HG02759 (cell line): ENCODE data around the gene NME3.

Experiments used
- ATAC-seq: cut with Tn5 transposase; IDR thresholded peaks from one replicate; pipeline ENCODE4 v1.9.1; 2021; ENCODE audit warnings: mild to moderate bottlenecking, moderate library complexity; ENCODE audit not compliant: unreplicated experiment

Gene NME3

DNA sequence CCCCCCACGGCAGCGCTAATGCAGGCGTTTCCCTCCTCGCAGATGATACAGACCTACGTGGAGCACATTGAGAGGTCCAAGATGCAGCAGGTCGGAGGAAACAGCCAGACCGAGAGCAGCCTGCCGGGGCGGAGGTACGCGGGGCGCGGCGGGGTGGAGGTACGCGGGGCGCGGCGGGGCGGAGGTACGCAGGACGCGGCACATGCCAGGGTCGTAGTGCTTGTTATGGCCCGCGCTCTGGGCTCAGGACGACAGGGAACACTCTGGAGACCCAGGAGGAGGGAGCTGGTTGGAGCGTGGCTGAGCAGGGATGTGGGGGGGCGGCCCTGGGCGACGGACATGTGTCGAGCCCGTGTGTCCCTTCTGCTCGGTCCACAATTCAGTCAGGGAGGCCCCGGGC, 41.9 kb downstream of the NME3 start:
- no peak for ATAC-seq

DNA sequence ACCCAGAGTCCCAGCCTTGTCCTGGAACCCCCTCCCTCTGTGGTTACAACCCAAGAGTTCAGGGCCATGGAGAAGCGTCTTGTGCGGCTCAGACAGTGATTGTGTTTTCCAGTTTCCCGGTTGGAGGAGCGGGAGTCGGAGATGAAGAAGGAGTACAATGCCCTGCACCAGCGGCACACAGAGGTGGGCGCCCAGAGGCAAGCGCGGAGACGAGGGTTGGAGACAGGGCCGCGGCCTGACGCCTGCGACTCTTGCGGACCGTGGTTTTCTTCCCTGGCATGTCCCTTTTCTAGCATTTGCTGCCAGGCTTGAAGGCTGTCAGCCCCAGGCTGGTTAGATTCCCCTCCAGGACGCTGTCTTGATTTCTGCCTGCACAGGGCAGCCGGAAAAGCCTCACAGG, 42.3 kb downstream of the NME3 start:
- no peak for ATAC-seq

DNA sequence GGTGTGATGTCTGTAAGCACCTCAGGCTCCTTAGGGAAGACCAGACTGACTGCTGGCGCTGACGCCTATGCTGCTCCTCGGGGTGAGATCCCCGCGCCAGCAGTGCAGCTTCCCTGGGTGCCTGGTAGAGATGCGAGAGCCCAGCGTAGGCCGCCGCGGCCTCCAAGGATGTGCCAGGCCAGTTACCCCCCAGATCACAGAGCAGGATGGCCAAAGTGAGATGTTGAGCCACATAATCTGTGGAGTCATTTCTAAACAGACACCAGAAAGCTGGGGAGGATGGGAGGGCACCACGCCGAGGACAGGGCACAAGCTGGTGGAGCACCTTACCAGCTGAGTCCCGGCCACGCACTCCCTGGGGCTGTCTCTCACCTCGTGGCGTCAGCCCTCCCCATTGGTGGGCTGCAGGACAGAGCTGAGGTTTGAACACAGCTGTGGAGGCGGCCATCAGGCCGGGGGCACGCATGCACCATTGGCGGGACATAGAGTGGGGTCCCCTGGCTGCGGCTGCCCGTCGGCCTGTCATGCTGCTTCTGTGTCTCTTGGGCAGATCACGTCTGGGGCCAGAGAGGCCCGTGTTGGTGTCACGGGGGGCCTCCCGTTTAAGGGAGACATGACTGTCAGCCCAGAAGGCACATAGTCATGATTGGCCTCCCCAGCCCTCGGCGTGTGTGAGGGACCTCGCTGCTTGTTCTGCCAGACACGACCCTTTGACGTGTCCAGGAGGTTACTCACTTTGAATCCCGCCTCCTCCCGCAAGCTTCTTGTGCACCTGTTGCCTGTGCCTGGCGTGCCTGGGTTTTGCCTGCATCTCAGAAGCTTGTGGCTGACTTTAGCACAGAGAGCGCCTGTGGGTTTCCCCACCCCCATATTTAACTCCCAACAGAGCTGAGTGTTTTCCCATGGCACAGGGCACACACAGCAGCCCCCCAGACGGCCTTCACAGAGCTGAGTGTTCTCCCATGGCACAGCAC, 43.4 kb downstream of the NME3 start:
- no peak for ATAC-seq

DNA sequence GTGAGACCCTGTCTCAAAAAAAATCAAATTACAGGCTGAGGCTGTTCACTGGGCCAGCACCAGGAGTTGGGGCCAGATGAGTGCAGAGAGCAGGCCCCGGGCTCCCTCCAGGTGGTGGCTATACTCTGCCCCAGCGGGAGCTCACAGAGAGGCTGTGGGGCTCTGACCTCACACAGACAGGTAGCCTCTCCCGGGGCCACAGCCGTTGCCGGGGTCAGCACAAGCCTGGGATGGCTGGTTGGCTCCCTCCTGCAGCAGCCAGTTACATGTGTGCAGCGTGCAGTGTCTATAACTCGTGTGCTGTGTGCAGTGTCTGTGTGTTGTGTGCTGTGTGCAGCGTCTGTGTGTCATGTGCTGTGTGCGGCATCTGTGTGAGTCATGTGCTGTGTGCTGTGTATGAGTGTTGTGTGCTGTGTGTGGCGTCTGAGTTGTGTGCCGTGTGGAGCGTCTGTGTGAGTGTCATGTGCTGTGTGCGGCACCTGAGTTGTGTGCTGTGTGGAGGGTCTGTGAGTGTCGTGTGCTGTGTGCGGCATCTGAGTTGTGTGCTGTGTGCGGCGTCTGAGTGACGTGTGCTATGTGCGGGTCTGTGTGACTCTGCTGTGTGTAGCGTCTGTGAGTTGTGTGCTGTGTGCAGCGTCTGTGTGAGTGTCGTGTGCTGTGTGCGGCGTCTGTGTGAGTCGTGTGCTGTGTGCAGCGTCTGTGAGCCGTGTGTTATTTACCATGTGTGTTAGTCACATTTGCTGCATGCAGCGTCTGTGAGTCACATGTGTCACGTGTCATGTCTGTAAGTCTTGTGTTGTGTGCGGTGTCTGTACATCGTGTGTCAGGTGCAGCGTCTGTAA, 44.5 kb downstream of the NME3 start:
- ATAC-seq = no peak

DNA sequence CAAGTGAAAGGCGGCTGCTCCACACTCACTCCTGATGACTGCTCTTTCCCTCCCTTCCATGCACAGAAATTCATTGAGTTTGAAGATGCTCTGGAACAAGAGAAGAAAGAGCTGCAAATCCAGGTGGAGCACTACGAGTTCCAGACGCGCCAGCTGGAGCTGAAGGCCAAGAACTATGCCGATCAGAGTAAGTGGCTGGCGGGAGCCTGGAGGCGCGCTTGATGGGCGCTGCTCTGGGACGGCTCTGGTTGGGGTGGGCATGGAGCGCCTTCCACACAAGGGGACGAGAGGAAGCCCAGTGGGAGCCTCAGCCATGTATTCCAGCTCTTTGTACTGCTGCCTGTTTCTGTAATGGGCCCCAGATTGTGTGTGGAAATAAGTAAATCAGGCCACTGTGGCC, 46.9 kb downstream of the NME3 start:
- ATAC-seq = no peak

DNA sequence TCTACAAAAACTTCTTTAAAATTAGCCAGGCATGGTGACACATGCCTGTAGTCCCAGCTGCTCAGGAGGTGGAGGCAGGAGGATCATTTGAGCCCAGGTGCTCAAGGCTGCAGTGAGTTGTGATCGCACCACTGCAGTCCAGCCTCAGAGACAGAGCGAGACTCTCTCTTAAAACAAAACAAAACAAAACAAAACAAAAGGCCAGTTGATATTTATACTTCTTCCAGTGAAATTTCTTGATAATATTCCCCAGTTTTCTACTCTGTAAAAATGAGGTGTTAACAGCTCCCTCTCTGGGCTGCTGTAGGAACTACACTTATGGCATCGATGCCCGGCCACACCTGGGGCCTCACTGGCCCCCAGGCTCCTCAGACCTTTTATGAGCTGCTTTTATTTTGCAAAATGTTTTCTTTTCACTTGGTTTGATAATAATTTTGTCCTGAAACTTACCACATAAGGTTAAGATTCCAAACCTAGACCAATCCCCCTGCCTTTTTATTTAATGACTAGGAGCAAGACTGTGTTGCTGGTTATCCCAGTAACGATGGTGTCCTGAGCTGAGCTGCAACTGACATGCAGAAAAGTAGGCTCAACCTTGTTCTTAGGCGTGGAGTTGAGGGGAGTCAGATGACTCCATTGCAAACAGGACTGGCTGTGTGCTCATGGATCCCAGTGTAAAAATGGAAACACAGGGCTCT, 47.7 kb downstream of the NME3 start:
- ATAC-seq = no peak

DNA sequence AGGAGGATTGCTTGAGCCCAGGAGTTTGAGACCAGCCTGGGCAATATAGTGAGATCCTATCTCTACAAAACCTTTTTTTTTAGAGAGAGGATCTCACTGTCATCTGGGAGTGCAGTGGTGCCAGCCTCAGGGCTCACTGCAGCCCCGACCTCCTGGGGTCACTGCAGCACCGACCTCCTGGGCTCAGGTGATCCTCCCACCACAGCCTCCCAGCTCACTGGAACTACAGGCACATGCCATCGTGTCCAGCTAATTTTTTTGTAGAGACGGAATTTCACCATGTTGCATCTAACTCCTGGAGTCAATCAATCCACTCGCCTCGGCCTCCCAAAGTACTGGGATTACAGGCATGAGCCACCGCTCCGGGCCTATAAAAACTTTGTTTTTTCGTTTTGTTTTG, 50.0 kb downstream of the NME3 start:
- ATAC-seq = no peak
